Vagina (tissue), 2 donors: ENCODE results near the gene WWP2.

ENCODE experiments used
- POLR2A ChIP-seq, 2 donors: fragments of 450-650 bp; IDR thresholded peaks; one replicate each; pipeline ENCODE4 v1.6.1; 2017; ENCODE audit warnings: antibody characterized with exemption in 2 of 2, mild to moderate bottlenecking in 2 of 2, moderate library complexity in 2 of 2
- TF ChIP-seq, protein P1 (sequence below), 3 experiments: fragments of 450-650 bp in 2 of 3; fragments of 200-600 bp in 1 of 3; sonication (generic) in 1 of 3; IDR thresholded peaks; one replicate each; pipeline ENCODE4 v1.5.1; 2017 to 2019; ENCODE audit warnings: antibody characterized with exemption in 3 of 3, mild to moderate bottlenecking in 2 of 3, moderate library complexity in 2 of 3

DNA sequence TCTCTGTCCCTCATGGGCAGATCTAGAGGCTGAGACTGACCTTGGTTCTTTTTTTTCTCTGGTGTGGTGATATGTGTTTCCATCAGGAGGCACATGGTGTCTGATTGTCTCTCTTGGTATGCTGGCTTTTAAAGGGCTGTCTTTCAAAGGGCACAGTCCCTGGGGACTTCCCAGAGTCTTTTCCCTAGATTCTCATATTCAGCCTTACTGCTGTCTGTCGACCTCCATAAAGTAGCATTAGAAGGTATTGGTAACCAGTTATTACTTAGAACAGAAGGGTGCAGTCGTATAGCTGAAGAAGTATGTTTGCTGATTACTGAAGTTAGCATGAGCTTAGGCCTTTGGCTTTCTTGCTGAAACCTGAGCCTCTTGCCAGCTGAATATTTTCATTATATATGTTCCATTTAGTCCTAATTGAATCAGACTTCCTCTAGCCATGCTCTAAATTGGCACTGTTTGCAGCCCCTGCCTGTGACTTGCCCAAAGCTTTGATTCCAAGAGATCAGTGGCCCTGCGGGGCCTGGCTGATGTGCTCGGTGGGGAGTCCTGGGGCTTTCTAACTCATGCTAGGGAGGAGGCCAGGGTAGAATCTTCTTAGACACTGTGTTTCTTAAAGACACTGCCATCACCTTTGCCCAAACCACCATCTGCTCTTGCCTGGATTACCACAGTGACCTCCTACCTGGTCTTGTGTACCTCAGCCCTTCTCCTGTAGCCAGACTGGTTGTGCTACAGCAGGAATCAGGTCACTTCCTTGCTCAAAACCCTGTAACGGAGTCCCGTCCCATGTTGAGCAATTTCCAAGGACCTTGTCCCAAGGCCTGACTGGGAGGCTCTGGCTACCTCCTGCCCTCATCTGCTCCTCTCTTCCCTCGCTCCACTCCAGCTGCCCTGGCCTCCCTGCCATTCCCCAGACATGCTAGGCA, 71.5 kb downstream of the WWP2 start:
- TF ChIP-seq, protein P1, sequence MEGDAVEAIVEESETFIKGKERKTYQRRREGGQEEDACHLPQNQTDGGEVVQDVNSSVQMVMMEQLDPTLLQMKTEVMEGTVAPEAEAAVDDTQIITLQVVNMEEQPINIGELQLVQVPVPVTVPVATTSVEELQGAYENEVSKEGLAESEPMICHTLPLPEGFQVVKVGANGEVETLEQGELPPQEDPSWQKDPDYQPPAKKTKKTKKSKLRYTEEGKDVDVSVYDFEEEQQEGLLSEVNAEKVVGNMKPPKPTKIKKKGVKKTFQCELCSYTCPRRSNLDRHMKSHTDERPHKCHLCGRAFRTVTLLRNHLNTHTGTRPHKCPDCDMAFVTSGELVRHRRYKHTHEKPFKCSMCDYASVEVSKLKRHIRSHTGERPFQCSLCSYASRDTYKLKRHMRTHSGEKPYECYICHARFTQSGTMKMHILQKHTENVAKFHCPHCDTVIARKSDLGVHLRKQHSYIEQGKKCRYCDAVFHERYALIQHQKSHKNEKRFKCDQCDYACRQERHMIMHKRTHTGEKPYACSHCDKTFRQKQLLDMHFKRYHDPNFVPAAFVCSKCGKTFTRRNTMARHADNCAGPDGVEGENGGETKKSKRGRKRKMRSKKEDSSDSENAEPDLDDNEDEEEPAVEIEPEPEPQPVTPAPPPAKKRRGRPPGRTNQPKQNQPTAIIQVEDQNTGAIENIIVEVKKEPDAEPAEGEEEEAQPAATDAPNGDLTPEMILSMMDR (IDR thresholded peaks at IDR 0.05): no peak
- TF ChIP-seq POLR2A (IDR thresholded peaks at IDR 0.05): no peak
